Mesenteric fat pad (tissue), 1 donor: ENCODE results near the gene HMCN1. TPM values are rescaled to one million over a fixed set of nuclear protein-coding genes. Genes with fewer than 3 reads are reported as not detected.

Experiments used
- DNase-seq: peaks from one replicate; pipeline ENCODE4 v3.0.0-alpha.2; 2020; ENCODE audit warnings: low spot score
- total RNA-seq: library from RNA; stranded (reverse); fragmentation: NEBNext Ultra II Directional; extraction: Animal tissue kit (Norgen Biotek cat#: 25700); gene quantifications from one replicate; pipeline ENCODE4 v1.2.1, GENCODE V29; 2021
- donor health status: DM: yes; HTN: yes; CAD: no.

The HMCN1 gene
- total RNA-seq, 1 donor from 2014 or later, result 13.3 TPM

- no peak for DNase-seq
These were observed 490.9 kb downstream of the HMCN1 start for GRCh38 chr1:186225096-186225495.

DNA sequence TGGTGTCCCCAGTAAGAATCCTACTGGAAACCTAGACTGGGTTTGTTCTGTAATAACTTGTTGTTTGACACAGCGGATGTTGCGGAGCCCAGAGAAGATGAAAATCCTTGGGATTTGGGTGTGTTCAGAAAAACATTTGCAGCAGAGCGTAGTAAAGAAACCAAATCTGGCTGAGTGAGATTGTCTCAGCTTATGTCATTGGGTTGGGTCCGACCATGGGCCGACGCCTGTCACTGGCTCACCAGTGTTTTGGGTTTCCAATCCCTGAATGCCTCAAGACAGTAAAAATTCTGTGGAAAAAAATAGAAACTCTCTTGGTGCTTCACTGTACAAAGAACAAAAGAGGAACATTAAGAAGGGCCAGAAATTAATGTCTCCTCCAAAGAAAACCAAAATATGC, 494.6 kb downstream of the HMCN1 start:
- no peak for DNase-seq

DNA sequence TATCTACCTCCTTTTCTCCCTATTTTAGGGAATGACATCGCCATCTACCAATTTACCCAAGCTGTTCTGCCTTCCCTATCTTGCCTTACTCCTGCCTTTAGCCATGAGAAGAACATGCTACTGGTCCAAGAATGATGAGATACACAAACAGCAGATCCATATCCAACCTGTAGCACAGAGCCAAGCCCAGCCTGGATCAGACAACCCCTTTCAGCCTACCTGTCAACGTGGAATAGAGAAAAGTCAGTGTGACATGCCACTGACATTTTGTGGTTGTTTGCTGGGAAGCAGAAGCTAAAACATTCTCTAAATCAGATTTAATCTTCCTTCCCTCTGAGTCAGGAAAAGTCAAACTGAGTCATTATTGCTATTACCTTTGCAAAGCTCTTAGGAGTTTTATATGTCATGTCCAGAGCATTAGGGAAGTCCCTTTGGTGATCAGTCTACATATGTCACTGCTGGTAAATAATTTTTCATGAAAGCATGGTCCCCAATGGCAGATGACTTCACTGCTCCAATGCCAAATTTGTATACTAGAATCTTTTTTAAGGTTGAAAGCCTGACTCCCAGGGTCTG, 497.8 kb downstream of the HMCN1 start:
- no peak for DNase-seq

- DNase-seq, result no peak
These were observed 500.9 kb downstream of the HMCN1 start for GRCh38 chr1:186234976-186235686.

DNA sequence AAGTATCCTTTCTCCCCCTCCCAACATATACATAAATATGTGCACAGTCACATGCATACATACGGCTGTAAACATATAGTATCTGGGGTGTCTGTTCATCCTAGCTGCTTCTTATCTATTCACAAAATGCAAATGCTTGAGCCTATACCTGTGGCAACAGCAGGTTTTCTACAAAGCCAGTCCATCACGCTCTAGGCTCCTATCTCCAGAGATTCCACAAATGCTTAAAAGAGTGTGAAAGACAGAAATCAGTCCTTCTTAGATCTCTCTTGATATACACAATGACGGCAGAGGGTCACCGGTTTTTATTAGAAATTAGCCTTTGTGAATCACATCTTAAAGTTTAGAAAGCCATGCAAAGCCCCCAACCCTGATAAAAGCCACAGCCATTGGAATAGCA, 501.5 kb downstream of the HMCN1 start:
- no peak for DNase-seq

DNA sequence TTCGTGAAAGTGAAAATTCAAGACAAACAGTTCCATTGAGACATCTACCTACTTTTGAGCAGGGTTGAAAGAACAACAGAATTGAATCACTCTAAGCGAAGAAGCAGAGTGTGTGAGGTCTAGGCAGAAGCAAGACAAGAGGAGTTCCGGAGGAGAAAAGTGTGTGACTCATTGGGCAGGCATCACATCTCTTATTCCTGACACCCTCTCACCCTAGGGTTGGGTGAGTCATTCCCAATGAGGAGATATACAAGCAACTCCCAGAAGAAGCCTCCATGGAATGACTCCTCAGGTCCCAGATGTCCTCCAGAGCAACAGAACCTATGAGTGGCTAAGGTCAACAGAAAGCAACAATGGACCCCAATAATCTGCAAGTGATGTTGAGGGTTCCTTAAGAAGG, 502.7 kb downstream of the HMCN1 start:
- no peak for DNase-seq

DNA sequence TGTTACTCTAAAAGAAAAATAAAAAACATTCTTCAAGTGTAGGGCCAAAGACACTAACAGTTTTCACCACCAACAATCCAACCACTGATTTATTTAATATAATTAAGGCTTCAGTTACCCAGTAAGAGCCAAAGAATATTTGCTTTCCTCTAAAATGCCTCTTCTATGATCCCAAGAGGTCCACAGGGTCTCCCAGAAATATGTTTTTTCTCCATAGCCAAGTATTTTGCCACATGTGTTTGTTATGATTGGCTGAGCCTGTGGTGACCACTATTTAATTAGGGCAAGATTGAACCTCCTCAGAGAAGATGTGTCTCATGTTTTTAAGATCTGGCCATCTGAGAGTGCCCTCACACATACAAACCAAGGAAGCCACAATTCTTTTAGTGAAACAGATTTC, 505.0 kb downstream of the HMCN1 start:
- DNase-seq, result no peak

- DNase-seq, result no peak
These were observed 506.2 kb downstream of the HMCN1 start for GRCh38 chr1:186240436-186240835.
